Keratinocyte (primary cell): ENCODE data around the gene SATB2. TPM values are rescaled to one million over a fixed set of nuclear protein-coding genes. Genes with fewer than 3 reads are reported as not detected.

ENCODE experiments used
- DNase-seq: peaks from one replicate; pipeline ENCODE4 v3.0.0-alpha.2; 2011; ENCODE audit warnings: low read depth, missing footprints, low spot score
- FAIRE-seq: peaks from 2 replicates; lab custom pipeline; 2011; peaks lifted over from hg19 to GRCh38; lab: Jason Lieb, UNC
- H2AFZ ChIP-seq: 2 replicates; pipeline ENCODE4 v1.6.0; 2012; ENCODE audit warnings: low read length, control low read depth, inconsistent platforms; ENCODE audit not compliant: control insufficient read depth
- H3K27ac ChIP-seq: 2 replicates; pipeline ENCODE4 v1.5.1; 2011; ENCODE audit warnings: low read length; ENCODE audit not compliant: control insufficient read depth, insufficient read depth
- H3K27me3 ChIP-seq: 3 replicates; pipeline ENCODE4 v1.6.0; 2011; ENCODE audit warnings: low read length; ENCODE audit not compliant: control insufficient read depth, insufficient read depth; ENCODE audit errors: extremely low read depth
- H3K36me3 ChIP-seq, 2 experiments: 2 replicates in 1 of 2; 3 replicates in 1 of 2; pipeline ENCODE4 v1.5.1; 2011; ENCODE audit warnings: low read length in 2 of 2, mild to moderate bottlenecking in 1 of 2; ENCODE audit not compliant: control insufficient read depth in 2 of 2, insufficient read depth in 2 of 2; ENCODE audit errors: extremely low read depth in 1 of 2
- H3K4me1 ChIP-seq: 3 replicates; pipeline ENCODE4 v1.5.1; 2011; ENCODE audit warnings: low read length; ENCODE audit not compliant: control insufficient read depth, insufficient read depth; ENCODE audit errors: extremely low read depth
- H3K4me2 ChIP-seq: 3 replicates; pipeline ENCODE4 v1.6.0; 2011; ENCODE audit warnings: low read depth, low read length; ENCODE audit not compliant: control insufficient read depth, insufficient read depth; ENCODE audit errors: extremely low read depth
- H3K4me3 ChIP-seq, 3 experiments: fragments of 200-600 bp in 1 of 3; sonication (generic) in 1 of 3; 2 replicates in 2 of 3; 3 replicates in 1 of 3; pipeline ENCODE4 v1.5.1; 2011 to 2016; ENCODE audit warnings: low read length in 3 of 3, mild to moderate bottlenecking in 3 of 3, control low read depth in 2 of 3, inconsistent platforms in 1 of 3, low read depth in 1 of 3, mixed read lengths in 1 of 3, mixed run types in 1 of 3, moderate library complexity in 1 of 3; ENCODE audit not compliant: control insufficient read depth in 2 of 3, insufficient read depth in 2 of 3; ENCODE audit errors: extremely low read depth in 1 of 3
- H3K79me2 ChIP-seq: 2 replicates; pipeline ENCODE4 v1.6.0; 2012; ENCODE audit warnings: low read length; ENCODE audit not compliant: control insufficient read depth, insufficient read depth
- H3K9ac ChIP-seq: 3 replicates; pipeline ENCODE4 v1.6.0; 2011; ENCODE audit warnings: low read length; ENCODE audit not compliant: control insufficient read depth, insufficient read depth; ENCODE audit errors: extremely low read depth
- H3K9me1 ChIP-seq: 3 replicates; pipeline ENCODE4 v1.6.0; 2011; ENCODE audit warnings: low read length; ENCODE audit not compliant: control insufficient read depth, insufficient read depth; ENCODE audit errors: extremely low read depth
- H3K9me3 ChIP-seq: 2 replicates; pipeline ENCODE4 v1.5.1; 2012; ENCODE audit warnings: low read depth, low read length; ENCODE audit not compliant: control insufficient read depth
- H4K20me1 ChIP-seq: 3 replicates; pipeline ENCODE4 v1.6.0; 2011; ENCODE audit warnings: low read length; ENCODE audit not compliant: control insufficient read depth, insufficient read depth; ENCODE audit errors: extremely low read depth
- CTCF ChIP-seq, 3 experiments: IDR thresholded peaks in 1 of 3; conservative IDR thresholded peaks in 1 of 3; optimal IDR thresholded peaks in 1 of 3; 2 replicates in 2 of 3; 3 replicates in 1 of 3; pipeline versions ENCODE3 to v1.5.1; 2011; ENCODE audit warnings: low read length in 3 of 3, mild to moderate bottlenecking in 3 of 3, moderate library complexity in 2 of 3, control low read depth in 1 of 3, inconsistent platforms in 1 of 3; ENCODE audit not compliant: insufficient read depth in 2 of 3; ENCODE audit errors: extremely low read depth in 1 of 3
- EZH2 ChIP-seq: IDR thresholded peaks from one replicate; pipeline ENCODE4 v1.6.1; 2012; ENCODE audit warnings: inconsistent platforms, mild to moderate bottlenecking, low read length, moderate library complexity
- dilution Hi-C: fragments of 300-500 bp; cut with MboI; formaldehyde crosslinking; loops from one replicate; pipeline ENCODE4 v1.7.0; 2020; ENCODE audit warnings: low sequenced_read_pairs; ENCODE audit not compliant: extremely low pct_ligation_motif_present
- polyA plus RNA-seq, 5 experiments: library from polyadenylated mRNA; depleted of rRNA in 3 of 5; stranded (reverse) in 3 of 5; stranded (forward) in 1 of 5; unstranded in 1 of 5; fragments of >200 nt; gene quantifications; 1 replicate in 1 of 5; 2 replicates in 3 of 5; 3 replicates in 1 of 5; pipeline versions ENCODE4 v1.2.1 to v1.2.3, GENCODE V29; 2011 to 2012; ENCODE audit warnings: missing spikeins in 2 of 5, low read depth in 1 of 5, low replicate concordance in 1 of 5

The SATB2 gene
- polyA plus RNA-seq, 1 donor (not counting 4 experiments of a cell fraction or from before 2014, with no cell fraction given): 1.4 TPM

GRCh38 chr2:199261936-199262335 lies 195.8 kb downstream of the SATB2 start:
- no peak overlapping the region for H3K9ac ChIP-seq
- no peaks in the 10 kb centered on the region for H3K9me1 ChIP-seq
- dilution Hi-C loops: no loop called here
- H2AFZ ChIP-seq: no peak overlapping the region
- H3K9me3 ChIP-seq: peaks cover 2% of the 10 kb centered on the region
- no peaks in the 10 kb centered on the region for H3K27me3 ChIP-seq
- H3K27ac ChIP-seq: no peak overlapping the region
- H3K4me3 ChIP-seq: no peak overlapping the region
- no peaks in the 10 kb centered on the region for H3K79me2 ChIP-seq
- TF ChIP-seq CTCF (optimal IDR thresholded peaks at IDR 0.05 in 1 of 3, IDR thresholded peaks at IDR 0.05 in 1 of 3, conservative IDR thresholded peaks at IDR 0.05 in 1 of 3; ENCODE audit: extremely low read depth in 1 of 3, insufficient read depth in 2 of 3, low read length in 3 of 3): no peak
- TF ChIP-seq EZH2: no peak
- no peak overlapping the region for H3K4me2 ChIP-seq
- no peaks in the 10 kb centered on the region for H3K4me1 ChIP-seq
- FAIRE-seq (no peak), DNase-seq (no peak)
- no peaks in the 10 kb centered on the region for H4K20me1 ChIP-seq
- no peaks in the 10 kb centered on the region for H3K36me3 ChIP-seq

GRCh38 chr2:199261239-199261638 lies 196.5 kb downstream of the SATB2 start:
- TF ChIP-seq EZH2 (no peak), CTCF (optimal IDR thresholded peaks at IDR 0.05 in 1 of 3, IDR thresholded peaks at IDR 0.05 in 1 of 3, conservative IDR thresholded peaks at IDR 0.05 in 1 of 3; ENCODE audit: extremely low read depth in 1 of 3, insufficient read depth in 2 of 3, low read length in 3 of 3) (no peak)
- no peak overlapping the region for H3K4me2 ChIP-seq
- dilution Hi-C loops: no loop called here
- no peak overlapping the region for H3K9ac ChIP-seq
- H4K20me1 ChIP-seq: no peaks in the 10 kb centered on the region
- no peaks in the 10 kb centered on the region for H3K9me1 ChIP-seq
- no peaks in the 10 kb centered on the region for H3K4me1 ChIP-seq
- no peak for DNase-seq
- H3K9me3 ChIP-seq: peaks cover 2% of the 10 kb centered on the region
- no peak for FAIRE-seq
- H3K27ac ChIP-seq: no peak overlapping the region
- no peaks in the 10 kb centered on the region for H3K27me3 ChIP-seq
- H2AFZ ChIP-seq: no peak overlapping the region
- no peak overlapping the region for H3K4me3 ChIP-seq
- H3K36me3 ChIP-seq: no peaks in the 10 kb centered on the region
- H3K79me2 ChIP-seq: no peaks in the 10 kb centered on the region
